Epithelial cell of esophagus (primary cell): Measurements from ENCODE around the gene CHIC2.
A peak's percentile ranks its signal among the peaks of the same experiment; 100 is the strongest.

ENCODE experiments used
- DNase-seq: peaks from one replicate; pipeline ENCODE4 v3.0.0; 2010; ENCODE audit warnings: low read depth
- H3K4me3 ChIP-seq: 2 replicates; pipeline ENCODE4 v1.5.1; 2011; ENCODE audit warnings: mild to moderate bottlenecking, low read length, control low read depth
- TF ChIP-seq, protein P1 (sequence below): IDR thresholded peaks from 2 replicates; pipeline ENCODE4 v1.5.1; 2011; ENCODE audit warnings: low read depth, mild to moderate bottlenecking, low read length, control low read depth, inconsistent platforms; ENCODE audit not compliant: insufficient read depth; ENCODE audit errors: missing control alignments

Gene CHIC2

DNA sequence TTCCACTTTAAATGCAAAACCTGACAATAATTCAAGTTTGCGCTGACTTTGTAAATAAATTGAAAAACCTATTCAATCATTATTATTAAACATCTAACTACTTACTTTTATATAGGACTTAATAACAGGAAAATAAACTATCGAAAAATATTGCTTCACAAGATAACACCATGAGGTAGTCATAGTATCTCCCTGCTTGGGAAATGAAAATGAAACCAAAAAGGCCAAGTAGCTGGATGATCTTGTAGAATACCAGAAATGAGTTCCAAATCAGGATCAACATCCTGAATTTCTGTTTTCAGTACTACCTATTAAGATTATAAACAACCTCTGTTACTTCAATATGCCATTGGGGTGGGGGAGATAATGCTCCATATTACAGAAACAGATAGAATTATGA, 58.9 kb downstream of the CHIC2 start:
- DNase-seq = peak; percentile 27
- H3K4me3 ChIP-seq = no peak overlapping the region
- TF ChIP-seq, protein P1, sequence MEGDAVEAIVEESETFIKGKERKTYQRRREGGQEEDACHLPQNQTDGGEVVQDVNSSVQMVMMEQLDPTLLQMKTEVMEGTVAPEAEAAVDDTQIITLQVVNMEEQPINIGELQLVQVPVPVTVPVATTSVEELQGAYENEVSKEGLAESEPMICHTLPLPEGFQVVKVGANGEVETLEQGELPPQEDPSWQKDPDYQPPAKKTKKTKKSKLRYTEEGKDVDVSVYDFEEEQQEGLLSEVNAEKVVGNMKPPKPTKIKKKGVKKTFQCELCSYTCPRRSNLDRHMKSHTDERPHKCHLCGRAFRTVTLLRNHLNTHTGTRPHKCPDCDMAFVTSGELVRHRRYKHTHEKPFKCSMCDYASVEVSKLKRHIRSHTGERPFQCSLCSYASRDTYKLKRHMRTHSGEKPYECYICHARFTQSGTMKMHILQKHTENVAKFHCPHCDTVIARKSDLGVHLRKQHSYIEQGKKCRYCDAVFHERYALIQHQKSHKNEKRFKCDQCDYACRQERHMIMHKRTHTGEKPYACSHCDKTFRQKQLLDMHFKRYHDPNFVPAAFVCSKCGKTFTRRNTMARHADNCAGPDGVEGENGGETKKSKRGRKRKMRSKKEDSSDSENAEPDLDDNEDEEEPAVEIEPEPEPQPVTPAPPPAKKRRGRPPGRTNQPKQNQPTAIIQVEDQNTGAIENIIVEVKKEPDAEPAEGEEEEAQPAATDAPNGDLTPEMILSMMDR = no peak

DNA sequence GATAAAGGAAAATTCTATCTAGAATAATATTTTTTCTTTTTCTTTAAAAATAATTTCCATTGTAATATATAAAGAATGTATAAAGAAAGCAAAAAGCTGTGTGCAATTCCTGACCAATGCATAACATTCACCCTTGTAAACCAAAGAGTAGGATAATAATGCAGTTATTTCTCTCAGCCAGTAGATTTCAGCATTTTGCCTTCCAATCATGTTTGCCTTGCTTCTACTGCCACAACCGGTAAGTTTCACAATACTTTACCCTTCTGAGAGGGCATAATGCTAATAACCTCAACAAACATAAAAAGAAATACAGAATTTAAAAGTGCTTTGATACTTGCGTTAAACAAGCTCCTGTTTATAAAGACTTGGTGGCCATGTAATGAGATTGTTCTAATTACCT, 59.9 kb downstream of the CHIC2 start:
- TF ChIP-seq, protein P1 = no peak
- no peak for DNase-seq
- H3K4me3 ChIP-seq = no peak overlapping the region

DNA sequence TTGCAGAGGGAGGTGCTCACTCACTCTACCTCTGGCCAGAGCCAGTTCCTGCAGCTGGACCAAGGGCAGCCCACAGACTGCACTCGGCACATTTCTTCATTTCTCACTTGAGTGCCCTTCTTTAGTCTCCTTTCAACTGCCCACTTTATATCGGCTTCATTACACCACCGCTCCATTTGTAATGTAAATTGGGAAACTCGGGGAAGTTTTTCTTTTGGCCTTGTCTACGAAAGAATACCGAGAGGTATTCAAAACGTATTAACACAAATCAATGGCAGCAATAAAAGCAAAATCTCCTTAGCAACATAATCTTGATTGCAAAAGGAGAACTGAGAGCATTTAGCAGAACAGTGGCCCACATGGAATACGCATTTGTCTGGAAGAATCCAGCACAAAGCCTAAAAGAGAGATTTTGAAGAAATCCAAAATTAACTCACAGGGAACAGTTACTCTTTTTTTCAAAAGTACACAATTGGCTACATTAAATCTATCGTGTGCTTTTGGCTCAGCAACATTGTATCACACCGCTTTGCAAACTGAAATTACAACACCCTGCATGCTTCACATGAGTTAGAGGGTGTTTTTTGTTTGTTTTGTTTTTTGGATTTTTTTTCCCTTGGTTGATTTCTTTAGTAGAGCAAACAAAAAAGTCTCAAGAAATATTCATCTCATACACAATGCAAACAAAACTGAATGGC, 62.6 kb downstream of the CHIC2 start:
- no peak overlapping the region for H3K4me3 ChIP-seq
- TF ChIP-seq, protein P1 = no peak
- DNase-seq = no peak

DNA sequence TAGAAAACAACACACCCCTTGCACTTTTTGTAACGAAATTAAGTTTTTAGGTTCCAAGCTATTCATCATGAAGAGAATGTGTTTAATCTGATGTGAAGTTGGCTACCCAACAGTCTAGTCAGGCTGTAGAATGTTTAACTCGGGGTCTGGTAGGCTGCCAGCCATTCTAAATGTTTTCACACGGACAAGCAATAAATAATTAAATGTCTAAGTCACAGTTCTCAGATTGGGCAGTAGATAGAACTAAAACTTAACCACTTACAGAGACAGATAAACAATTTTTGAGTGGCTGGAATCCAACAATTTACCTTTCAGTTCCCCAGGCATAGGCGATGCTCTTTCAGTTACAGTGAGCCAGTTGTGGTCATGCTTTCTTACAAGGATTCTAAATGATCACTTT, 66.5 kb downstream of the CHIC2 start:
- no peak overlapping the region for H3K4me3 ChIP-seq
- no peak for DNase-seq
- TF ChIP-seq, protein P1 = no peak

DNA sequence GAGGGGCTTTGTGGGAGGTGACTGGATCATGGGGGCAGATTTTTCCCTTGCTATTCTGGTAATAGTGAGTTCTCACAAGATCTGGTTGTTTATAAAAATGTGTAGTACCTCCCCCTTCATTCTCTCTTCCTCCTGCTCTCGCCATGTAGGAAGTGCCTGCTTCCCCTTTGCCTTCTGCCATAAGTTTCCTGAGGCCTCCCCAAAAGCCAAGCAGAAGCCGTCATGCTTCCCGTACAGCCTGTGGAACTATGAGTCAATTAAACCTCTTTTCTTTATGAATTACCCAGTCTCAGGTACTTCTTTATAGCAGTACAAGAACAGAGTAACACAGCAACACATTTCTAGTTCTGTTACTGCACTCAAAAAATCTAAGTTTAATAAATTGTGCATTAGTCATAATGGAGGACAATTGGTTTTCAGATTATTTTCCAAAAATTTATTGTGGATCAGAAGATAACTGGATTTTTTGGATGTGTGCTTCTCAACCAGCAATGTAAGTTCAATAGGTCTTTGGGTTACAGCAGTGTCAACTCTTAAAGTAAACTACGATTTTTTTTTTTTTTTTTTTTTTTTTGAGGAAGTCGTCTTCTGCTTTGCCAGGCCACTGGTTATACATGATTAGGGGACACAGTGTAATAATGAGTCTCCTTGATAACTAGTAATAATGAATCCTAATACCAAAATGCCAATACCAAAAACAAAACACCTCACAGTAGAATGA, 69.9 kb downstream of the CHIC2 start:
- no peak for DNase-seq
- no peak overlapping the region for H3K4me3 ChIP-seq
- TF ChIP-seq, protein P1 = no peak

DNA sequence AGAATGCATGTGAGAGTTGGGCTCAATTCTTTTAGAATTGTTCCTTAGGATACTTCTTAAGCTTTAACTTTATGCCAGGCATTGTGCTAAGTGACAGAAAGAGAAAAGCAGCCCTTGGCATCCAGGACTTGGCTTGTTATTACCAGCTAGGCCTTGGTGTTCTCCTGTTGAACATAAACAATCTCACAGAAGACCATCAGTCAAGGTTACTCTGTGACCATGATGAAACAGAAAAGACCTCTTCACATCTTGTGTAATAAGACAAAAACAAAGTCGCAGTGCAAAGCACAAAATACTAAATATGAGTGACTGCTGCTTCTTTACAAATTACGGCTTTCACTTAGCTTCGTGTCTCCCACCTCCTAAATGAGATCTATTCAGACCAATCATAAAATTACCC, 71.6 kb downstream of the CHIC2 start:
- TF ChIP-seq, protein P1 = no peak
- no peak overlapping the region for H3K4me3 ChIP-seq
- no peak for DNase-seq
